ENCODE data around the gene MAML2. TPM values are rescaled to one million over a fixed set of nuclear protein-coding genes. Genes with fewer than 3 reads are reported as not detected.

The MAML2 gene
- total and polyA plus RNA-seq, 9 of the 15 experiments (the other 6 are each of a cell fraction or from before 2014, with no cell fraction given) = 0.79 to 6.8 (median 4.8) TPM

GRCh38 chr11:95991101-95991500, 351.9 kb downstream of the MAML2 start (continued):
- TF ChIP-seq GTF3C2 (IDR thresholded peaks at IDR 0.05; ENCODE audit: borderline replicate concordance, extremely low read depth, insufficient read length) (no peak), SMAD2 (IDR thresholded peaks at IDR 0.05; ENCODE audit: low read depth, low read length) (no peak), CAMTA2 (CRISPR knock-in tag; conservative IDR thresholded peaks at IDR 0.05) (no peak), ZNF24 (IDR thresholded peaks at IDR 0.05) (no peak), CBX3 (IDR thresholded peaks at IDR 0.05; ENCODE audit: borderline replicate concordance in 1 of 2, low read length in 2 of 2) (no peak), ZBTB34 (CRISPR knock-in tag; IDR thresholded peaks at IDR 0.05) (no peak), SIRT6 (IDR thresholded peaks at IDR 0.05; ENCODE audit: low read depth, low read length) (no peak)

GRCh38 chr11:95989780-95990179, 353.2 kb downstream of the MAML2 start:
- POLR2A ChIA-PET = no interaction called here
- Histone ChIP-seq H3K27me3 (ENCODE audit: control insufficient read depth in 2 of 2, insufficient read depth in 2 of 2, low read length in 2 of 2) (no peaks in the 10 kb centered on the region), H3K36me3 (ENCODE audit: control insufficient read depth, insufficient read depth, low read length) (0 out of 3 replicates have a peak, but pooled peaks cover 2% of the 10 kb centered on the region), H3K4me2 (ENCODE audit: insufficient read depth, low read length) (no peak overlapping the region), H4K20me1 (replicated peaks; ENCODE audit: control insufficient read depth, insufficient read depth, low read length) (no peaks in the 10 kb centered on the region), H3K4me3 (no peak overlapping the region), H2AFZ (ENCODE audit: low read depth, low read length) (no peak overlapping the region), H3K79me2 (ENCODE audit: control insufficient read depth, insufficient read depth, low read length) (no peaks in the 10 kb centered on the region), H3K4me1 (replicated peaks in 1 of 2; ENCODE audit: control insufficient read depth in 2 of 2, insufficient read depth in 2 of 2, low read length in 2 of 2) (peaks cover 0 to 11% of the 10 kb centered on the region in 2 experiments; a peak in 2 of 5 replicates), H3K9me3 (replicated peaks; ENCODE audit: control insufficient read depth, insufficient read depth, low read depth, low read length) (no peaks in the 10 kb centered on the region), H3K9me1 (ENCODE audit: control insufficient read depth, insufficient read depth, low read length) (no peaks in the 10 kb centered on the region), H3K9ac (ENCODE audit: insufficient read depth in 1 of 2, low read depth in 2 of 2, low read length in 2 of 2) (no peak overlapping the region), H3K27ac (ENCODE audit: extremely low read depth, low read depth, low read length) (no peak overlapping the region)
- in situ Hi-C loops (cut with MboI) (no loop called here), intact Hi-C loops (cut with micrococcal nuclease) (no loop called here)
- no TSS peak for BruUV-seq (replicated peaks)
- DNase-seq (ENCODE audit: extremely low read depth in 1 of 4, low spot score in 3 of 4) (no peak), FAIRE-seq (no peak), ATAC-seq (no peak)
- 90% methylated on average over 1 of the region's 1 CpG for WGBS (ENCODE audit: insufficient coverage, low coverage, missing lambda C conversion rate)
- CTCF ChIA-PET (ENCODE audit: low intra/inter-chr PET ratio) = no interaction called here
- TF ChIP-seq ZNF143 (CRISPR knock-in tag; IDR thresholded peaks at IDR 0.05) (no peak), ZNF609 (CRISPR knock-in tag; IDR thresholded peaks at IDR 0.05; ENCODE audit: borderline replicate concordance) (no peak), ZNF436 (CRISPR knock-in tag; IDR thresholded peaks at IDR 0.05) (no peak), ELK3 (CRISPR knock-in tag; IDR thresholded peaks at IDR 0.05) (no peak)

All from K562 (cell line).